ENCODE measurements around the gene BEX3. TPM values are rescaled to one million over a fixed set of nuclear protein-coding genes. Genes with fewer than 3 reads are reported as not detected.
A peak's percentile ranks its signal among the peaks of the same experiment; 100 is the strongest.

Gene BEX3
- total and polyA plus RNA-seq, 12 donors = 171 to 1,002 (median 360) TPM

DNA sequence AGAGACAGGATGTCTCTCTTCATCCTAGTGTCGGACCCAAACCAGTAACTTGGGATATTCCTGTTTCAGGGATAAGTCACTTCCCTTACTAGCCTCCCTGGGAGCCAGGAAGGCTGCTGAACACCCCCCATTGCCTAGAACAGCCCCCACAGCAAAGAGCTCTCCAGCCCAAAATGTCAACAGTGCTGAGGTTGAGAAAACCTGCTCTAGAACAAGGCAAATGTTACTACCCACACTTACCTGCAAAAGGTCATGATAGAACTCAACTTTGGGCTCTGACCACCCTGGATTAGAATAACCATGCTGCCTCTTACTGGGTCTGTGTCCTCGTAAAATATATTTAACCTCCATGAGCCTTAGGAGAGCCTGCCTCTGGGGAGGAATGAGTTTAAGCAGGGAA, 20.3 kb downstream of the BEX3 start:
- TF ChIP-seq POLR2A (IDR thresholded peaks at IDR 0.05) = no peak
- no peak for TF ChIP-seq CTCF (IDR thresholded peaks at IDR 0.05)
- DNase-seq = no peak
- H3K4me3 ChIP-seq = no peak overlapping the region
- H3K27me3 ChIP-seq = peaks cover 4% of the 10 kb centered on the region
- intact Hi-C loops (cut with DNase I) = no loop called here
- no peaks in the 10 kb centered on the region for H3K9me3 ChIP-seq (replicated peaks in 1 of 3)
- 60 to 100% (median 69%) methylated on average over 1 to 2 of the region's 2 CpGs for WGBS, 4 donors
- no peak overlapping the region for H3K27ac ChIP-seq
- no peaks in the 10 kb centered on the region for H3K36me3 ChIP-seq (replicated peaks in 1 of 2)
- H3K4me1 ChIP-seq (replicated peaks in 1 of 2) = no peaks in the 10 kb centered on the region

DNA sequence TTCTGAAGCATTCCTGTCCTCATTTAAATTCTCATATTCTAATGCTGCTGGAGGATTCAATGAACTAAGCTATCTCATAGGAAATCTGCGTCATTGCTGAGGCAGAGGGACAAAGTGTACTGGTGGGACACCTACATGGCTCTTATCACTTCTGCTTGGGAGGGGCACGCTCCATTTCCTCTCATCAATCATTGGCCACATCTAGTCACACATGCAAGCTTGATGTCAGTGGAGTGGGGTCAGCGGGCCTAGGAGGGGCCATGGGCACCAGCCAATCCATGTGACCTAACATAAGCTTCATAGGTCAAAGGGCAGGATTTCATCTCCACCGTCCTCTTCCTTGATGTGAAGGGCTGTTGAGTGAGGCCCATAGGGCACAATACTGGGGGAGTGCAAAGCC, 21.4 kb downstream of the BEX3 start:
- Histone ChIP-seq H3K27ac (no peak overlapping the region), H3K9me3 (replicated peaks in 1 of 3) (no peaks in the 10 kb centered on the region), H3K4me3 (no peak overlapping the region), H3K27me3 (peaks cover 8% of the 10 kb centered on the region), H3K4me1 (replicated peaks in 1 of 2) (no peaks in the 10 kb centered on the region), H3K36me3 (replicated peaks in 1 of 2) (no peaks in the 10 kb centered on the region)
- no peak for DNase-seq
- WGBS, 4 donors = 68 to 92% (median 78%) methylated on average over 3 to 4 of the region's 4 CpGs
- intact Hi-C loops (cut with DNase I) = no loop called here
- TF ChIP-seq POLR2A (IDR thresholded peaks at IDR 0.05) = no peak
- no peak for TF ChIP-seq CTCF (IDR thresholded peaks at IDR 0.05)

DNA sequence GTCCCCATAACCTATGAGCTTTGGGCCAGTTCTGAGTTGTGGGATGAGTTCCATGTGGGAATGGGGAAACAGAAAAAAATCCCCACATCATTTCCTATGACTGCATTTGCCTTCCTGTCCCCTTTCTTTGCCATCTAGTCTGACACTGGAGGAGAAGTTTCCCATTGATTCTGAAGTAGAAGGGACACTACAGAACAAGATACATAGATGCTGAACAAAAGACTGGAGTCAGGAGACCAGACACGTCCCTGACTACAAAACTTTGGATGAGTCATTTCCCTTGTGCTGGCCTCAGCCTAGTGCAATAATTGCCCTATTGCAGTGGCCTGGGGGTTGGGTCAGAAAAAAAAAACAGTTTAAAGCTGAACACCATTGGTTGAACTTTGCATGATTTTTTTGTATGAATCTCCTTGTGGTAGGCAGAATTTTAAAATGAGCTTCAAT, 22.1 kb downstream of the BEX3 start:
- whole genome bisulfite sequencing, 4 donors = 3 to 18% (median 13%) methylated on average over 1 of the region's 1 CpG
- intact Hi-C loops (cut with DNase I) = no loop called here
- no peaks in the 10 kb centered on the region for H3K36me3 ChIP-seq (replicated peaks in 1 of 2)
- no peak for TF ChIP-seq POLR2A (IDR thresholded peaks at IDR 0.05)
- TF ChIP-seq CTCF (IDR thresholded peaks at IDR 0.05) = no peak
- no peaks in the 10 kb centered on the region for H3K4me1 ChIP-seq (replicated peaks in 1 of 2)
- H3K27ac ChIP-seq = peak overlapping the region in 1 of 5 donors; percentile 29
- DNase-seq = peak in 5 of 7 donors; percentile 11 to 30 (median 25)
- H3K9me3 ChIP-seq (replicated peaks in 1 of 3) = no peaks in the 10 kb centered on the region
- peaks cover 13% of the 10 kb centered on the region for H3K27me3 ChIP-seq
- no peak overlapping the region for H3K4me3 ChIP-seq

DNA sequence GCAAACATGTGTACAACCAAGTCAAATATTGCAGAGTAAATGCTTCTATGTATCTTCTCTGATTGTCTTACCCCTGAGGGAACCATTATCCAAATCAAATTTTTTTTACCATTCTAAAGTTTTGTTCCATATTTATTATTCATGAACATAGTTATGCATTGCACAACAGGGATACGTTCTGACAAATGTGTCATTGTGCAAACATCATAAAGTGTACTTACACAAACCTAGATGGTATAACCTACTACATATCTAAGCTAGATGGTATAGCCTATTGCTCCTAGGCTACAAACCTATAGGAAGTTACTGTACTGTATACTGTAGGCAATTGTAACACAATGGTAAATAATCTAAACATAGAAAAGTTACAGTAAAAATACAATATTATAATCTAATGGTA, 23.4 kb downstream of the BEX3 start:
- 15 to 50% (median 39%) methylated on average over 1 of the region's 1 CpG for WGBS, 4 donors
- no peaks in the 10 kb centered on the region for H3K36me3 ChIP-seq (replicated peaks in 1 of 2)
- peaks cover 15% of the 10 kb centered on the region for H3K27me3 ChIP-seq
- DNase-seq = no peak
- intact Hi-C loops (cut with DNase I) = no loop called here
- H3K9me3 ChIP-seq (replicated peaks in 1 of 3) = no peaks in the 10 kb centered on the region
- H3K4me1 ChIP-seq (replicated peaks in 1 of 2) = no peaks in the 10 kb centered on the region
- no peak overlapping the region for H3K4me3 ChIP-seq
- no peak overlapping the region for H3K27ac ChIP-seq
- TF ChIP-seq POLR2A (IDR thresholded peaks at IDR 0.05) (no peak), CTCF (IDR thresholded peaks at IDR 0.05) (no peak)
